Erythroblast (primary cell): ENCODE measurements around the gene SLC16A2.

Experiments
- GATA1 ChIP-seq: IDR thresholded peaks from 2 replicates; pipeline ENCODE4 v1.6.1; 2011; ENCODE audit warnings: low read depth, mild to moderate bottlenecking, control low read depth, low read length, moderate library complexity
- POLR2A ChIP-seq: IDR thresholded peaks from 2 replicates; pipeline ENCODE4 v1.6.1; 2011; ENCODE audit warnings: mild to moderate bottlenecking, low read length

- TF ChIP-seq POLR2A: no peak
- TF ChIP-seq GATA1: no peak
Measured at GRCh38 chrX:74500067-74500466, 78.8 kb downstream of the SLC16A2 start.
